GM18873 (cell line): Measurements from ENCODE around the gene CRIM1.

Experiments
- ATAC-seq: cut with Tn5 transposase; IDR thresholded peaks from one replicate; pipeline ENCODE4 v1.9.1; 2021; ENCODE audit warnings: mild to moderate bottlenecking, moderate library complexity, moderate number of reproducible peaks; ENCODE audit not compliant: unreplicated experiment, low FRiP score

The CRIM1 gene

DNA sequence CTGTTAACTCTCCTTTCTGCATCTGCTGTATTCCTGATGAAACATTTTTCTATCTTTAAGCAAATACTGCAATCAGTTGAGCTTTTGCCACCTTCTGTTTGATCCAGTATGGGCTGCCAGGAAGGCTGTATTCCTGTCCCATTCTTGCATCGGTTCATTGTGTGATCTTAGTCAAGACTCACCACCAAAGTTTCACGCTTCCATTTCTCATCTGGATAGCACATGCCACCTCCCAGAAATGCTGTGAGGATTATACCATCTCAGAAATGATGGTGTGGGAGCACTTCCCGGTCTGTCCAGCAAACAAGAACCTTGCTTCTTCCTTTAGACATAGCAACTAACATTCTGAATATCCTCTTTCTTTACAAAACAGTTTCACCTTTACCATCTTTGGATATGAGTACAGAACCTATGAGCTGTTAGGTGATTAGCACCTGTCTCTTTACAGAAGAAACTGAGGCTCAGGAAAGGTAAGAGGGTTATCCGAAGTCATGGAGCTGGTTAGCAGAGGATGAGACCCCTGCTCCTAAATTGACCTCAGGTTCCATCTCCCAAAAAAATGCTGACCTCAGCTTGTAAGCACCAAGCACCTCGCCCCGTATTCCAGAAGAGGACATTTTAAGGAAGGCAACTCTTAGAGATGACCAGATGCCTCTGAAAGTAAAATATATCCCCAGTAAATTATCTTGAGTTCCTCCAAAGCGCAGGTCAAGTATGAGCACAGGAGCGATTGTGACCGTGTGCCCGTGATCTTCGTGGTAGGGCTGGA, 185.6 kb downstream of the CRIM1 start:
- ATAC-seq, result no peak

DNA sequence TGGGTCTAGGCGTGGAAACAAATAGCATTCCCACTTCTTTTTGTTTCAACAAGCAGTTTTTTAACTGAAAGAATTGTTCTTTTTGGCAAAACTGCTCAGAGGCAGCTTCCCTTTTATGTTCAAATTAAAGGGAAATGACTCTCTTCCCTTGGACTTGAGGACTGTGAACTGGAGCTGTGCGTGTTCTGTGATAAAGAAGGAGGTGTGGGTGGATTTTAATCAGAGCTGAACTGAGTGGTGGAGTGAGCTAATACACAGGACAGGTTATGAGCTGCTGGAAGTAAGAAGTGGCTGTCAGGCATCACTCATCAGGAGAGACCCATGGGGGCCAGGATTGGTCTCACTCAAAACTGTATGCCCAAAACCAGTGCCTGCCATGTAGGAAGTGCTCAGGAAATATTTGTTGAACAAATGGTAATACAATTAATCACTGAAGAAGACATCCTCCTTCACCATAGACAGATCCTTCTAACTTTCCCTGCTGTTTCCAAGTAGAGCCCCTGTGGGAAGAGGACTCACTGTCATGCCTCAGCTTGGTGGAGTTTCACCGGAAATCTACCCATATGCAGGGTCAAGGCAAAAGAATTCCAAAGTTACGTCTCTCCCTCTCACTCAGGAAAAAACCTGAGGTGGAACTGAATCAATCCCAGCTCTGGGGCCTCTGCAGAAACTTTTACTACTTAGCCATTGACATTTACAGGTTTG, 186.5 kb downstream of the CRIM1 start:
- no peak for ATAC-seq

GRCh38 chr2:36544638-36545338, 189.2 kb downstream of the CRIM1 start:
- no peak for ATAC-seq

GRCh38 chr2:36545871-36546416, 190.4 kb downstream of the CRIM1 start:
- ATAC-seq, result no peak

- ATAC-seq, result no peak
Measured at GRCh38 chr2:36547906-36548305, 192.3 kb downstream of the CRIM1 start.

DNA sequence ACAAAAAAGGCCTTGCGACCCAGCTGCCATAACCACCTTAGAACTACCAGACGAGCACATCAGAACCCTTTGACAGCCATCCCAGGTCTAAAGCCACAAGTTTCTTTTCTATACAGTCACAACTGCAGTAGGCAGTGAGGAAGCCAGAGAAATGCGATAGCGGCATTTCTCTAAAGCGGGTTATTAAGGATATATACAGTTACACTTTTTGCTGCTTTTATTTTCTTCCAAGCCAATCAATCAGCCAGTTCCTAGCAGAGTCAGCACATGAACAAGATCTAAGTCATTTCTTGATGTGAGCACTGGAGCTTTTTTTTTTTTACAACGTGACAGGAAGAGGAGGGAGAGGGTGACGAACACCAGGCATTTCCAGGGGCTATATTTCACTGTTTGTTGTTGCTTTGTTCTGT, 193.6 kb downstream of the CRIM1 start:
- no peak for ATAC-seq

- ATAC-seq, result no peak
Measured at GRCh38 chr2:36550006-36550405, 194.4 kb downstream of the CRIM1 start.

GRCh38 chr2:36553683-36554082, 198.1 kb downstream of the CRIM1 start:
- no peak for ATAC-seq

GRCh38 chr2:36554531-36554930, 199.0 kb downstream of the CRIM1 start:
- ATAC-seq, result no peak

GRCh38 chr2:36555789-36556188, 200.2 kb downstream of the CRIM1 start:
- ATAC-seq, result no peak

GRCh38 chr2:36556842-36557241, 201.3 kb downstream of the CRIM1 start:
- no peak for ATAC-seq

DNA sequence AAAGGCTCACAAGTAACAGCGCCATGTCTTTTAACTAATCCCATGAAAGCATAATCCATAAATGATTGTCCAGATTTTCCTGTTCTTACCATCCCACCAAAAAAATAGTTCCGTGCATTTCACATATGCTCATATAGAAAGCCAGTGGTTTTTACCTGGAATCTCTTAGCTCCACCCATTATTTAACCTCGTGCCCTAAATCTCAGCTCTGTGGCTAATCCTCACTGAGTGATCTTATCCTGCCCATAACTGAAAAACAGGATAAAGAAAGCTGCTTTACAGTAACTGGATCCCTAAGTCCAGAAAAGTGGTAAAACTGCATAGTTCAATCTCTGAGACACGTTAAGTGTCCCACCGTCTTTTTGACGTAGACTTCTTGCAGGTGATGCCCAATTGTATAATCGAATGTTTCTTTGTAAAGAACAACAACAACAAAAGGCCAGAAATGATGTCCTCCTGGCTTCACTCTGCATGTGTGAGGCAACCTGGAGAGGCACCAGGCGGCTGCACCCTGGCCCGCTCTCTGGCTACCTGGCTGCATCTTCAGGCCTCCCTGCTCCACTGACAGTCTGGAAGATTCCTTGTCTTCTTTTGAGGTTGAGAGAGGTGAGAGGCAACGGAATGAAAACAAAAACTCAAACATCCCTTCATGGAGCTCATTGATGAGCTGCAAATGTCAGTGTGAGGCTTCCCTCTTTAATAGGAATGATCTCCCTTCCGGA, 203.8 kb downstream of the CRIM1 start:
- ATAC-seq, result no peak

GRCh38 chr2:36560726-36561125, 205.1 kb downstream of the CRIM1 start:
- ATAC-seq, result no peak

GRCh38 chr2:36561237-36561944, 205.8 kb downstream of the CRIM1 start:
- no peak for ATAC-seq

DNA sequence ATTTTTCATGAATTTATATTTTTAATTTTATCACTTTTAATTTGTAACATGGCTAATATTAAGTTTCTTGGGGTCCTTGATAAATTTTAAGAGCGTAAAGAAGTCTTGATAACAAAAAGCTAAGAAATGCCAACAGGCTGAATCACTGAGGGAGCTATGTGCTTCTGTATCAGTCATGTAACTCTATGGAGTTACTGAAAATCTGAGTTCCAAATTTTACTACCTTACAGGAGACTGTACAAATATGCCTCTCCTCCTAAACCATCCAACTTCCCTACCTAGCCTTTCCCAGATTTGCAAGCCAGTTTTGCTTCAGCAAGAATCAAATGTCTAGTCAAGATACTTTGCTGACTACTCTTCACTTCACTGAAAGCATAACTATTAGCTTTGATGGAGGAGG, 206.7 kb downstream of the CRIM1 start:
- ATAC-seq, result no peak

GRCh38 chr2:36562973-36563532, 207.5 kb downstream of the CRIM1 start:
- ATAC-seq, result no peak

- no peak for ATAC-seq
Measured at GRCh38 chr2:36564377-36564930, 208.9 kb downstream of the CRIM1 start.

- no peak for ATAC-seq
Measured at GRCh38 chr2:36565712-36566111, 210.1 kb downstream of the CRIM1 start.

DNA sequence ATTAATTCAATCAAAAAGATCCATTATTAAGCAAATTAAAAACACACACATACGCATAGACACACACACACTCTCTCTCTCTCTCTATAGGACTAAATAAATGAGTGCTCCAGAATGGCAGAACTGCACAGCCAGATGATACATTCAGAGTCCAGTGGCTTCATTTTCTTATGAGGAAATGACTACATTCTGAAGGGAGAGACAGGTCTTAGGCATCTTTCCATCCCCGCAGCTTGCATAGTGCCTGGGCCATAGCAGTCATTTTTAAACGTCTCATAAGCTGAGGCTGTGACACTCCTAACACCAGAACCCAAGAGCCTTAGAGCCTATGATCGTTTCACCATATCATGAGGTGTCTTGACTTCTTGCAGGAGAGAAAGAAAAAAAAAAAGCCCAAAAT, 211.3 kb downstream of the CRIM1 start:
- ATAC-seq, result no peak
